Heart left ventricle (tissue), 16 donors: ENCODE measurements around the gene DNAJC18. TPM values are rescaled to one million over a fixed set of nuclear protein-coding genes. Genes with fewer than 3 reads are reported as not detected.
A peak's percentile ranks its signal among the peaks of the same experiment; 100 is the strongest.

Source experiments
- ATAC-seq, 4 donors: fragments of 200-7000 bp; cut with Tn5 transposase; one replicate each; pipeline ENCODE4 v1.9.1; 2020 to 2022; ENCODE audit warnings: moderate library complexity in 4 of 4, mild to moderate bottlenecking in 3 of 4, moderate number of reproducible peaks in 1 of 4
- DNase-seq, 5 donors: peaks; one replicate each; pipeline ENCODE4 v3.0.0-alpha.2; 2020
- H3K27ac ChIP-seq, 12 donors: fragments of 200-600 bp; sonication (generic) in 4 of 12; one replicate each; pipeline versions ENCODE4 v1.5.0 to v1.8.0; 2016 to 2022; ENCODE audit warnings: mild to moderate bottlenecking in 2 of 12
- H3K27me3 ChIP-seq, 9 donors: fragments of 200-600 bp; sonication (generic) in 2 of 9; one replicate each; pipeline versions ENCODE4 v1.5.1 to v1.8.0; 2016 to 2022; ENCODE audit warnings: mild to moderate bottlenecking in 3 of 9
- H3K36me3 ChIP-seq, 9 donors: fragments of 200-600 bp; sonication (generic) in 2 of 9; one replicate each; pipeline versions ENCODE4 v1.5.0 to v1.8.0; 2018 to 2022; ENCODE audit warnings: mild to moderate bottlenecking in 2 of 9
- H3K4me1 ChIP-seq, 12 donors: fragments of 200-600 bp; sonication (generic) in 4 of 12; one replicate each; pipeline versions ENCODE4 v1.5.0 to v1.8.0; 2016 to 2022; ENCODE audit warnings: mild to moderate bottlenecking in 3 of 12
- H3K4me3 ChIP-seq, 12 donors: fragments of 200-600 bp; sonication (generic) in 4 of 12; one replicate each; pipeline versions ENCODE4 v1.5.0 to v1.8.0; 2017 to 2022; ENCODE audit warnings: mild to moderate bottlenecking in 9 of 12, moderate library complexity in 4 of 12
- H3K9me3 ChIP-seq, 12 donors: fragments of 200-600 bp; sonication (generic) in 4 of 12; one replicate each; pipeline versions ENCODE4 v1.5.0 to v1.8.0; 2016 to 2022; ENCODE audit warnings: mild to moderate bottlenecking in 1 of 12
- CTCF ChIP-seq, 12 donors: fragments of 200-600 bp; sonication (generic) in 4 of 12; IDR thresholded peaks; one replicate each; pipeline versions ENCODE4 v1.5.0 to v1.8.0; 2018 to 2022; ENCODE audit warnings: antibody characterized with exemption in 12 of 12, mild to moderate bottlenecking in 5 of 12
- POLR2A ChIP-seq, 2 donors: fragments of 450-650 bp; IDR thresholded peaks; one replicate each; pipeline ENCODE4 v1.6.1; 2017; ENCODE audit warnings: antibody characterized with exemption in 2 of 2, mild to moderate bottlenecking in 2 of 2, moderate library complexity in 2 of 2
- WGBS, 4 donors: extraction: QIAGEN DNeasy Blood & Tissue Kit in 2 of 4; methylation state at CpG; one replicate each; pipeline versions ENCODE4 v1.1.5 to v1.1.7; 2013 to 2018; 5-methylcytosine and 5-hydroxymethylcytosine counted together
- intact Hi-C, 10 donors: fragments of 100-400 bp; cut with DNase I; formaldehyde crosslinking; loops; one replicate each; pipeline versions ENCODE4 v1.11.1 to v1.14.2; 2022
- polyA plus RNA-seq, 2 donors: library from polyadenylated mRNA; stranded (reverse); fragments of 200-250 nt; gene quantifications; one replicate each; pipeline ENCODE4 v1.2.3, GENCODE V29; 2013
- total RNA-seq, 9 donors: library from RNA; depleted of rRNA in 2 of 9; stranded (reverse); fragments of >200 nt in 2 of 9; fragmentation: NEBNext Ultra II Directional in 3 of 9; extraction: Animal tissue kit (Norgen Biotek cat#: 25700) in 3 of 9; gene quantifications; one replicate each; pipeline versions ENCODE4 v1.1.0 to v1.2.4, GENCODE V29; 2016 to 2023
- donor health status: ischemic (EF 13 %, LVEDD 7.1; RV severe dilation, severe dysfunction).
- donor health status: healthy with polysubstance abuse.
- donor health status: DM: no; HTN: yes; CAD: no.
- donor health status: DM: no; HTN: no; CAD: no.
- donor health status: ischemic (EF 25% LVEDD 6.9; RV normal size, moderate dysfunction).
- donor health status: ischemic (EF 25% LVEDD 5.7; RV mildly dilated, moderate dysfunction).
- donor health status: healthy.
- donor health status: DM: yes; HTN: yes; CAD: no.
- donor health status: ischemic (EF 35%, LVEDD 5.7; RV mildly dilated, moderate dysfunction).
- donor health status: nonischemic (EF 11% LVEDD 7.7; RV severe dilation, severe dysfunction).
- donor health status: DM: yes; HTN: yes; CAD: no.
- donor health status: PGD.
- donor health status: ischemic (EF 29% LVEDD 5.4; RV normal size, mild dysfunction).
- donor health status: nonischemic (EF 23%, LVEDD 6.1; RV moderate dilation, normal function).

DNAJC18 gene
- total and polyA plus RNA-seq, 11 donors, result 4.0 to 17.8 (median 9.1) TPM

- ATAC-seq, result no peak
- 91 to 98% (median 95%) methylated on average over 7 of the region's 7 CpGs for WGBS, 4 donors
Measured at GRCh38 chr5:139376364-139376763, 63.0 kb downstream of the DNAJC18 start.

DNA sequence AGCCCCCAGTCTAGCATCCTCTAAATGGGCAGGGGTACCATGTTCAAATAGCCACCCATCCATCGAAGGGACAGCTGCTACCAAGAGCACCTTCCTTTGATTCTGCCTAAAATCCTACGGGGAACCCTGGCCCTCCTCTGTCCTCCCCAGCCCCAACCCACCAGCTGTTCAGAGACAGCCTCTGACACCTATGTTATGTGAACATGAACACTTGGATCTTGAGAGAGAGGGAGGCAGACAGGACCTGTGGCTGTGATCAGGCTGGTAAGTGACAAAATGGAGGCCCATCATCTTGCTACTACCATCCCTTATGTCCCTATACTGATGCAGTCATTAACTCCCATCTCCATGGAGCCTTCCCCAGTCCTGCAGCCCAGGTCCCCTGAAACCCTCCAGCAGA, 64.4 kb downstream of the DNAJC18 start:
- no peak for ATAC-seq
- peaks cover 0 to 42% (median 35%) of the 10 kb centered on the region in 9 donors for H3K36me3 ChIP-seq
- 90 to 100% (median 95%) methylated on average over 2 of the region's 2 CpGs for WGBS, 4 donors
- intact Hi-C loops, result no loop called here
- H3K27me3 ChIP-seq, result no peaks in the 10 kb centered on the region
- no peaks in the 10 kb centered on the region for H3K9me3 ChIP-seq
- peak overlapping the region in 2 of 12 donors; percentile 76 to 81 for H3K27ac ChIP-seq
- TF ChIP-seq CTCF (IDR thresholded peaks at IDR 0.05), result no peak
- no peak for TF ChIP-seq POLR2A (IDR thresholded peaks at IDR 0.05)
- no peak for DNase-seq
- no peak overlapping the region for H3K4me3 ChIP-seq
- peaks cover 0 to 41% (median 6%) of the 10 kb centered on the region in 12 donors for H3K4me1 ChIP-seq

More at GRCh38 chr5:139376364-139376763, 63.0 kb downstream of the DNAJC18 start:
- Histone ChIP-seq H3K36me3 (peaks cover 0 to 29% (median 22%) of the 10 kb centered on the region in 9 donors), H3K27ac (no peak overlapping the region), H3K27me3 (no peaks in the 10 kb centered on the region), H3K4me3 (no peak overlapping the region), H3K9me3 (no peaks in the 10 kb centered on the region), H3K4me1 (peaks cover 0 to 33% (median 6%) of the 10 kb centered on the region in 12 donors)
- no peak for TF ChIP-seq CTCF (IDR thresholded peaks at IDR 0.05)
- TF ChIP-seq POLR2A (IDR thresholded peaks at IDR 0.05), result no peak
- intact Hi-C loops, result no loop called here
- no peak for DNase-seq

GRCh38 chr5:139371482-139372435, 67.6 kb downstream of the DNAJC18 start:
- intact Hi-C loops, result no loop called here
- H3K4me1 ChIP-seq, result peaks cover 0 to 45% (median 6%) of the 10 kb centered on the region in 12 donors
- TF ChIP-seq POLR2A (IDR thresholded peaks at IDR 0.05) (no peak), CTCF (IDR thresholded peaks at IDR 0.05) (no peak)
- ATAC-seq, result peak; percentile 34 to 82 (median 69)
- WGBS, 4 donors, result 71 to 76% (median 73%) methylated on average over 7 of the region's 7 CpGs
- peak overlapping the region in 10 of 12 donors; percentile 12 to 81 (median 40) for H3K27ac ChIP-seq
- no peaks in the 10 kb centered on the region for H3K9me3 ChIP-seq
- DNase-seq, result peak in 2 of 5 donors; percentile 64 to 75
- H3K36me3 ChIP-seq, result peaks cover 0 to 73% (median 61%) of the 10 kb centered on the region in 9 donors
- H3K27me3 ChIP-seq, result no peaks in the 10 kb centered on the region
- H3K4me3 ChIP-seq, result no peak overlapping the region

GRCh38 chr5:139369181-139369580, 70.1 kb downstream of the DNAJC18 start:
- Histone ChIP-seq H3K36me3 (peaks cover 0 to 94% (median 87%) of the 10 kb centered on the region in 9 donors), H3K4me1 (peaks cover 0 to 39% (median 6%) of the 10 kb centered on the region in 12 donors), H3K9me3 (no peaks in the 10 kb centered on the region), H3K27ac (peak overlapping the region in 2 of 12 donors; percentile 3 to 33), H3K4me3 (no peak overlapping the region), H3K27me3 (no peaks in the 10 kb centered on the region)
- no peak for ATAC-seq
- intact Hi-C loops, result no loop called here
- no peak for DNase-seq
- WGBS, 4 donors, result 80 to 88% (median 87%) methylated on average over 1 of the region's 1 CpG
- TF ChIP-seq CTCF (IDR thresholded peaks at IDR 0.05) (no peak), POLR2A (IDR thresholded peaks at IDR 0.05) (no peak)
